Tibial nerve (tissue), 4 donors: ENCODE data around the gene FRS2.

Experiments used
- CTCF ChIP-seq, 5 experiments: fragments of 200-600 bp in 3 of 5; fragments of 450-650 bp in 2 of 5; sonication (generic) in 3 of 5; IDR thresholded peaks; one replicate each; pipeline ENCODE4 v1.5.1; 2016 to 2019; ENCODE audit warnings: antibody characterized with exemption in 5 of 5, mild to moderate bottlenecking in 3 of 5, moderate library complexity in 2 of 5
- EP300 ChIP-seq, 2 donors: sonication (generic); formaldehyde crosslinking; IDR thresholded peaks; one replicate each; pipeline ENCODE4 v1.6.1; 2017; ENCODE audit warnings: antibody characterized with exemption in 2 of 2, mild to moderate bottlenecking in 1 of 2

- TF ChIP-seq CTCF (IDR thresholded peaks at IDR 0.05): peak in 1 of 5 experiments; percentile 1
- no peak for TF ChIP-seq EP300 (IDR thresholded peaks at IDR 0.05)
Observed at GRCh38 chr12:69471076-69471430, 865 bp downstream of the FRS2 start.
